H1 (cell line): ENCODE data around the gene WFDC10B. TPM values are rescaled to one million over a fixed set of nuclear protein-coding genes. Genes with fewer than 3 reads are reported as not detected.

Source experiments
- ASH2L ChIP-seq: fragments of 200-600, 300-600 bp; sonication (generic); IDR thresholded peaks from one replicate; pipeline ENCODE4 v1.7.1; 2017; ENCODE audit warnings: low read length
- CBX5 ChIP-seq: fragments of 300-800, 300-1000 bp; sonication (generic); IDR thresholded peaks from 2 replicates; pipeline ENCODE4 v1.7.1; 2016; ENCODE audit warnings: antibody characterized with exemption, low read length, low read depth
- CBX8 ChIP-seq: fragments of 300-800, 300-1000 bp; sonication (generic); IDR thresholded peaks from 2 replicates; pipeline ENCODE4 v1.7.1; 2016; ENCODE audit warnings: low read depth, low read length, borderline replicate concordance
- CEBPB ChIP-seq: IDR thresholded peaks from 2 replicates; pipeline ENCODE4 v1.6.1; 2012; ENCODE audit warnings: low read depth, low read length
- CREB1 ChIP-seq: IDR thresholded peaks from 2 replicates; pipeline ENCODE4 v1.6.1; 2012; ENCODE audit warnings: inconsistent platforms
- EGR1 ChIP-seq: IDR thresholded peaks from 2 replicates; pipeline ENCODE4 v1.6.1; 2011; ENCODE audit warnings: low read depth, low read length, borderline replicate concordance
- FOSL1 ChIP-seq: IDR thresholded peaks from 2 replicates; pipeline ENCODE4 v1.6.1; 2011; ENCODE audit warnings: mild to moderate bottlenecking, low read depth, low read length, moderate library complexity; ENCODE audit not compliant: insufficient read depth
- RBBP5 ChIP-seq: IDR thresholded peaks from 2 replicates; pipeline ENCODE4 v1.7.1; 2012; ENCODE audit warnings: low read depth, mild to moderate bottlenecking, inconsistent platforms, low read length, moderate library complexity, borderline replicate concordance
- SP1 ChIP-seq: IDR thresholded peaks from 2 replicates; pipeline ENCODE4 v1.6.1; 2011; ENCODE audit warnings: low read depth, low read length
- TAF7 ChIP-seq: optimal IDR thresholded peaks from 2 replicates; pipeline ENCODE3; 2011; ENCODE audit warnings: low read depth, mild to moderate bottlenecking, inconsistent platforms, low read length, moderate library complexity, borderline replicate concordance
- TBP ChIP-seq: IDR thresholded peaks from 2 replicates; pipeline ENCODE4 v1.6.1; 2011; ENCODE audit warnings: low read depth, low read length, improper control_type of control experiment
- YY1 ChIP-seq: IDR thresholded peaks from 2 replicates; pipeline ENCODE4 v1.6.1; 2011; ENCODE audit warnings: low read depth, mild to moderate bottlenecking, low read length
- polyA plus RNA-seq, 7 experiments: library from polyadenylated mRNA; depleted of rRNA in 3 of 7; stranded (reverse) in 5 of 7; unstranded in 2 of 7; fragments of >200 nt in 5 of 7; fragments of 200-250 nt in 2 of 7; gene quantifications; 1 replicate in 5 of 7; 2 replicates in 1 of 7; 4 replicates in 1 of 7; pipeline versions ENCODE4 v1.2.1 to v1.2.3, GENCODE V29; 2011 to 2013; ENCODE audit warnings: missing spikeins in 2 of 7, mixed read lengths in 2 of 7
- total RNA-seq: library from RNA; stranded (reverse); fragmentation: NEBNext Ultra II Directional; extraction: Animal tissue kit (Norgen Biotek cat#: 25700); gene quantifications from 2 replicates; pipeline ENCODE4 v1.2.1, GENCODE V29; 2021

Gene WFDC10B
- total and polyA plus RNA-seq, 2 of the 8 experiments (the other 6 are each of a cell fraction or from before 2014, with no cell fraction given), result 0.21 to 0.54 TPM

DNA sequence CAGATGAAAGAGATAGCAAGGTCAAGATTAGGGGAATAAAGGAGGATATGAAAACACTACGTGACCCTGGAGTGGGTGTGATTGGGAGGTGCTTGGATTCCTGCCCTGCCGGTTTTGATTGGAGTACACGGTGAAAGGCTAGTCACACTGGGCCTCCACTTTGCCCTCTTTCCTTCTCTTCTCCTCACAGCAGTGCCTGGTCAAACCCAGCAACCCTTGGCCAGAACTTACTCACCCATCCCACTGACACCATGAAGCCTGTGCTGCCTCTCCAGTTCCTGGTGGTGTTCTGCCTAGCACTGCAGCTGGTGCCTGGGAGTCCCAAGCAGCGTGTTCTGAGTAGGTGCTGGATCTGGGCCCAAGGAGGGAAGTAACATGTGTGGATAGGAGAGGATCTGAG, 2.9 kb downstream of the WFDC10B start, which contains the start of gene WFDC13 (continued):
- TF ChIP-seq TBP, result no peak
- TF ChIP-seq TAF7, result no peak
- TF ChIP-seq SP1, result no peak
- no peak for TF ChIP-seq RBBP5
- TF ChIP-seq CEBPB, result no peak
- no peak for TF ChIP-seq CBX5
- no peak for TF ChIP-seq EGR1
- no peak for TF ChIP-seq ASH2L
- TF ChIP-seq YY1, result no peak
- no peak for TF ChIP-seq CREB1
- no peak for TF ChIP-seq CBX8
- no peak for TF ChIP-seq FOSL1
- TF ChIP-seq, all 59 proteins: peak for 0
